GM12865 (cell line): ENCODE measurements around the gene KASH5.

Experiments
- DNase-seq: peaks from one replicate; pipeline ENCODE4 v3.0.0; 2010; ENCODE audit warnings: low read depth
- H3K4me3 ChIP-seq: 2 replicates; pipeline ENCODE4 v1.5.1; 2011; ENCODE audit warnings: mild to moderate bottlenecking, low read depth, low read length, control low read depth
- TF ChIP-seq, protein P1 (sequence below): IDR thresholded peaks from 2 replicates; pipeline ENCODE4 v1.5.1; 2011; ENCODE audit warnings: low read length, control low read depth, low read depth, inconsistent platforms; ENCODE audit not compliant: insufficient read depth; ENCODE audit errors: missing control alignments

KASH5 gene

DNA sequence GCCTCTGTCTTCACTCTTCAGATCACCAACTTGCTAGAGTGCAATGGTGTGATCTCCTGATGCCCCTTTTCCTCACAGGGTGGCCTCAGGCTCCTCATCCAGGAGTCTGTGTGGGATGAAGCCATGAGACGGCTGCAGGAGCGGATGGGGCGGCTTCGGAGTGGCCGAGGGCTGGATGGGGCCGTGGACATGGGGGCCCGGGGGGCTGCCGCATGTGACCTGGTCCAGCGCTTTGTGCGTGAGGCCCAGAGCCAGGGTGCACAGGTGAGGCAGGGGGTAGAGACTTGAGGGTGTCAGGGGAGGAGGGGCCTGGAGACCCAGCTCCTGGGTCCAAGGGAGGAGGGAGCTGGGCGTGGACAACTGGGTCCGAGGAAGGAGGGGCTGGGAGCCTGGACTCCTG lies 74.4 kb downstream of the KASH5 start:
- TF ChIP-seq, protein P1, sequence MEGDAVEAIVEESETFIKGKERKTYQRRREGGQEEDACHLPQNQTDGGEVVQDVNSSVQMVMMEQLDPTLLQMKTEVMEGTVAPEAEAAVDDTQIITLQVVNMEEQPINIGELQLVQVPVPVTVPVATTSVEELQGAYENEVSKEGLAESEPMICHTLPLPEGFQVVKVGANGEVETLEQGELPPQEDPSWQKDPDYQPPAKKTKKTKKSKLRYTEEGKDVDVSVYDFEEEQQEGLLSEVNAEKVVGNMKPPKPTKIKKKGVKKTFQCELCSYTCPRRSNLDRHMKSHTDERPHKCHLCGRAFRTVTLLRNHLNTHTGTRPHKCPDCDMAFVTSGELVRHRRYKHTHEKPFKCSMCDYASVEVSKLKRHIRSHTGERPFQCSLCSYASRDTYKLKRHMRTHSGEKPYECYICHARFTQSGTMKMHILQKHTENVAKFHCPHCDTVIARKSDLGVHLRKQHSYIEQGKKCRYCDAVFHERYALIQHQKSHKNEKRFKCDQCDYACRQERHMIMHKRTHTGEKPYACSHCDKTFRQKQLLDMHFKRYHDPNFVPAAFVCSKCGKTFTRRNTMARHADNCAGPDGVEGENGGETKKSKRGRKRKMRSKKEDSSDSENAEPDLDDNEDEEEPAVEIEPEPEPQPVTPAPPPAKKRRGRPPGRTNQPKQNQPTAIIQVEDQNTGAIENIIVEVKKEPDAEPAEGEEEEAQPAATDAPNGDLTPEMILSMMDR: no peak
- no peak for DNase-seq
- H3K4me3 ChIP-seq: no peak overlapping the region

DNA sequence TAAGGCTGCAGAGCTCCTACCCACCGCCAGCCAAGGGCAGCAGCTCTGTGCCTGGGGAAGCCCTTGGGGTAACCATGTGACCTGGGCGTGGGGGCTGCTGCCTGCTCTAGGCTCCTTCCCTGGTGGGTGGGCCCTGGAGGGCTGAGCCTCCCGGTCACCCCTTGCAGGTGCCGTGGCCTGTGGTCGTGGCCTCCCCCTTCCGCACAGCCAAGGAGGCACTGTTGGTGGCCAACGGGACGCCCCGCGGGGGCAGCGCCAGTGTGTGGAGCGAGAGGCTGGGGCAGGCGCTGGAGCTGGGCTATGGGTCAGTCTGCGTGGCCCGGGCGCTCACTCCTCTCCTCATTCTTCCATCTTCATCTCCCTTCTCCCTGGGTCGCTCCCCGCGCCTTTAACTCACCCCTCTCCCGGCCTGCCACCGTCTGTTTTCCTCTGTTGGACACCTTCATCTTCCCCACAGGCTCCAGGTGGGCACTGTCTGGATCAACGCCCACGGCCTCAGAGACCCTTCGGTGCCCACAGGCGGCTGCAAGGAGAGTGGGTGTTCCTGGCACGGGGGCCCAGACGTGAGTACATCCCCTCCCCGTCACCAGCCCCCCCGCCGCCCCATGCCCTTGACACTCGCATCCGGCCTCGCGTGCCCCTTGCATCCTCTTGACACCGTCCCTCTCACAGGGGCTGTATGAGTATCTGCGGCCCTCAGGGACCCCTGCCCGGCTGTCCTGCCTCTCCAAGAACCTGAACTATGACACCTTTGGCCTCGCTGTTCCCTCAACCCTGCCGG lies 76.1 kb downstream of the KASH5 start:
- no peak overlapping the region for H3K4me3 ChIP-seq
- TF ChIP-seq, protein P1: no peak
- DNase-seq: no peak

DNA sequence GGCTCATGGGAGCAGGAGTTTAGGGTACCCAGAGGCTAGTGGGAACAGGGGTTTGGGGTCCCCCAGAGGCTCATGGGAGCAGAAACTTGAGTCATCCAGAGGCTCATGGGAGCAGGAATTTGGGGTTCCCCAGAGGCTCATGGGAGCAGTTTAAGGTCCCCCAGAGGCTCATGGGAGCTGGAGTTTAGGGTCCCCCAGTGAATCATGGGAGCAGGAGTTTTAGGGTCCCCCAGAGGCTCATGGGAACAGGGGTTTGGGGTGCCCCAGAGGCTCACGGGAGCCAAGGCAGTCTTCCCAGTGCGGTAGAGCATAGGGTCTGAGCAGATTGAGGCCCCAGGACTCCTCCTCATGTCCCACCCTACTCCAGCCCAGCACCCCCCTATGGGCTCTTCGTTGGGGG lies 77.3 kb downstream of the KASH5 start:
- H3K4me3 ChIP-seq: no peak overlapping the region
- no peak for DNase-seq
- TF ChIP-seq, protein P1: no peak
